ENCODE measurements around the gene CUX1. TPM values are rescaled to one million over a fixed set of nuclear protein-coding genes. Genes with fewer than 3 reads are reported as not detected.
A peak's percentile ranks its signal among the peaks of the same experiment; 100 is the strongest.

CUX1 gene
- total RNA-seq, 1 donor from 2014 or later: 101 TPM

DNA sequence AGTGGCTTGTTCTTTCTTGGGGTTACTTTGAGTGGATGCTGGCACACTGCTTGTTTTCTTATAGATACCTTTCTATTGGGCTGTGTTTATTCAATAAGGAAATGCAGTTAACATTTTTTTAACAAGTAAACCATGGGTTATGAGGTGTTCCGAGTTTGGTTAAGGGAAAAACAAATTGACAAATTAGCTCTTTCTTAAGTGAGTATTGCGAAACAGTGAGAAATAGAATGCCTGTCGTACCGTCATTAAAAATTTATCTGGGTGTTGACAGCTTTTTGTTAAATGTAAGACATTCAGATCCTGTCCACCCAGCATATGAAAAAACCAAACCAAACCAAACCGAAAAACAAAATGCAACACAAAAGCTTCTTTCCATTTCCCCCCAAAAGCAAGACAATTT is 6.2 kb downstream of the CUX1 start:
- DNase-seq (ENCODE audit: low spot score in 2 of 2): no peak
- no peaks in the 10 kb centered on the region for H3K9me3 ChIP-seq
- H3K4me3 ChIP-seq: peak overlapping the region in 1 of 2 donors; percentile 31
- TF ChIP-seq, protein P1, sequence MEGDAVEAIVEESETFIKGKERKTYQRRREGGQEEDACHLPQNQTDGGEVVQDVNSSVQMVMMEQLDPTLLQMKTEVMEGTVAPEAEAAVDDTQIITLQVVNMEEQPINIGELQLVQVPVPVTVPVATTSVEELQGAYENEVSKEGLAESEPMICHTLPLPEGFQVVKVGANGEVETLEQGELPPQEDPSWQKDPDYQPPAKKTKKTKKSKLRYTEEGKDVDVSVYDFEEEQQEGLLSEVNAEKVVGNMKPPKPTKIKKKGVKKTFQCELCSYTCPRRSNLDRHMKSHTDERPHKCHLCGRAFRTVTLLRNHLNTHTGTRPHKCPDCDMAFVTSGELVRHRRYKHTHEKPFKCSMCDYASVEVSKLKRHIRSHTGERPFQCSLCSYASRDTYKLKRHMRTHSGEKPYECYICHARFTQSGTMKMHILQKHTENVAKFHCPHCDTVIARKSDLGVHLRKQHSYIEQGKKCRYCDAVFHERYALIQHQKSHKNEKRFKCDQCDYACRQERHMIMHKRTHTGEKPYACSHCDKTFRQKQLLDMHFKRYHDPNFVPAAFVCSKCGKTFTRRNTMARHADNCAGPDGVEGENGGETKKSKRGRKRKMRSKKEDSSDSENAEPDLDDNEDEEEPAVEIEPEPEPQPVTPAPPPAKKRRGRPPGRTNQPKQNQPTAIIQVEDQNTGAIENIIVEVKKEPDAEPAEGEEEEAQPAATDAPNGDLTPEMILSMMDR (IDR thresholded peaks at IDR 0.05): no peak
- no peaks in the 10 kb centered on the region for H3K27me3 ChIP-seq
- peaks cover 3 to 31% of the 10 kb centered on the region in 2 donors for H3K4me1 ChIP-seq
- intact Hi-C loops (cut with DNase I): loop anchor here (2.0 kb wide), 1 partner anchor 33 kb away; no protein-coding TSS in a partner anchor
- peak overlapping the region; percentile 21 to 44 for H3K27ac ChIP-seq
- no peaks in the 10 kb centered on the region for H3K36me3 ChIP-seq

DNA sequence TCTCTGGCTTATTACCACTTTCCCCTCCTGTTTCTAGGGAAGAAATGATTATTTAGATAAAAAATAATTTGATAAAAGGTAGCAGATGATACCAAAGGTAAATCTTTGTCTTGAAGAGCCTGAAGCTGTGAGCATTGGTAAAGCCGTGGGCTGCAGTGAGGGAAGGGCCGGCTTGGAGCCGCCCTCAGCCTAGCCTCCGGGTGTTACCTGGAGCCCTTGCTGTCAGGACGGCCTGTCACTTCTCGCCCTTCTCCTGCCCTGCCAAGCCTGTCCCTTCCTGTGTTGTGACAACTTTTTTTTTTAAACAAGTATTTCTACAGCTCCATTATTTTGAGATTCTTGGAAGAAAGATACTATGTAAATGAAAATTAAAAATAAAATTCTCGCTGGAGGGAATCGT is 7.0 kb downstream of the CUX1 start:
- Histone ChIP-seq H3K36me3 (no peaks in the 10 kb centered on the region), H3K27ac (no peak overlapping the region), H3K9me3 (no peaks in the 10 kb centered on the region), H3K4me1 (peaks cover 3 to 32% of the 10 kb centered on the region in 2 donors), H3K27me3 (no peaks in the 10 kb centered on the region), H3K4me3 (no peak overlapping the region)
- intact Hi-C loops (cut with DNase I): no loop called here
- TF ChIP-seq, protein P1 (IDR thresholded peaks at IDR 0.05): no peak
- DNase-seq (ENCODE audit: low spot score in 2 of 2): no peak

DNA sequence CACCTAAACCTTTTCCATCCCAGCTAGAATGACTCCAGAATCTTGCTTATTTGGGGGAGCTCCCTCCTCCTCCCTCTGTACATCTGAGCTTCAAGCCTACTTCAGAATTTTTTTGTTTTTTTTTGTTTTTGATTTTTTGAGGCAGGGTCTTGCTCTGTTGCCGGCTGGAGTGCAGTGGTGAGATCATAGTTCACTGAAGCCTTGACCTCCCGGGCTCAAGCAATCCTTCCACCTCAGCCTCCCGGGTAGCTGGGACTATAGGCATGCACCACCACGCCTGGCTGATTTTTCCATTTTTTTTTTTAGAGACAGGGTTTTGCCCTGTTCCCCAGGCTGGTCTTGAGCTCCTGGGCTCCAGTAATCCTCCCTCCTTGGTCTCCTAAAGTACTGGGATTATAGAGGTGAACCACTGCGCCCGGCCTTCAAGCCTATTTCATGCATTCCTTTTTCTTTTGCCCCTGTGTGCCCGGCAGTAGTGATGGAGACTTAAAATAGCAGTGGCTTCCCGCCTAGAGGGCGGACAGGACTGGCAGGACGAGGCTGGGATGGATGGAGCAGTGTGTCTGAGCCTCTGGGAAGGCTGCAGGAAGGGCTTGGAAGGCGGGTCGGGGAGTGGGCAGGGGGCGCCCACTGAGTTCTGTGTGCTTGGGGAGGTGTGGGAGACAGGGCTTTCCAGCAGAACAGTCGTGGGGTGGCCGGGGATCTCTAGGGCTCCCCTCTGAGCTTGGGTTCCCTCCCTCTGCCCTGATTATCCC is 8.8 kb downstream of the CUX1 start:
- Histone ChIP-seq H3K4me3 (no peak overlapping the region), H3K27me3 (no peaks in the 10 kb centered on the region), H3K36me3 (no peaks in the 10 kb centered on the region), H3K4me1 (peaks cover 3 to 24% of the 10 kb centered on the region in 2 donors), H3K9me3 (no peaks in the 10 kb centered on the region), H3K27ac (no peak overlapping the region)
- TF ChIP-seq, protein P1 (IDR thresholded peaks at IDR 0.05): no peak
- peak in 1 of 2 donors; percentile 54 for DNase-seq (ENCODE audit: low spot score in 2 of 2)
- intact Hi-C loops (cut with DNase I): no loop called here

DNA sequence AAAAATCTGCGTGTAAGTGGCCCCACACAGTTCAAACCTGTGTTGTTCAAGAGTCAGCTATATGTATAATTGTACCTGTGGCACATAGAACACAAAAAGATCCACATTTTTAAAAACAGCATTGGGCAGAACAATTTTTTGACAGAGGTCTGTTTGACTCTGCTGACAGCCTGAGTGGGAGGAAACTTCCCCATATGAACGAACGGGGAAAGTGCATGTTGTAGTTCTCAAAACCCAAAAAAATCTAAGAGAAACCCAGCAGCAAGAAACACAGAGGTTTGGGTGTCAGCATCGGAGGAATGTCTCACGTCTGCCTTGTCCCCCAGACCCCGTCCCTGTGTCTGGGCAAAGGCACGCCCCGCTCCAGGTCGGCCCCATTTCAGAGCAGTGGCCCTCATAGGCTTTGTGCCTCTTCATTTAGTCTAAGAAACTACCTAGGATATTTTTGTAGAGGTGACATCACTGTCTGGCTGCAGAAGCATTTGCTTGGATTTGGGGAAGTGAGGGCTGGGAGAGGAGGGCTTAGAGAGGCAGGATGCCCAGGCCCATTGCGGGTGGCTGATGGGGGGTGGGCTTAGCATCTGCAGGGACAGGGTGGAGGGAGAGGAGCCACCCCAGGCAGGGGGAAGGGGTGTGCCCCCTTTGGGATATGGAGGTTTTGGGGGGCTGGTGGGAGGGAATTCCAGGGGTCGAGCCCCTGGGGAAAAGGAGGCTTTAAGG is 11.0 kb downstream of the CUX1 start:
- TF ChIP-seq, protein P1 (IDR thresholded peaks at IDR 0.05): no peak
- no peaks in the 10 kb centered on the region for H3K36me3 ChIP-seq
- intact Hi-C loops (cut with DNase I): no loop called here
- H3K27ac ChIP-seq: no peak overlapping the region
- H3K4me3 ChIP-seq: no peak overlapping the region
- H3K4me1 ChIP-seq: peaks cover 0 to 13% of the 10 kb centered on the region in 2 donors
- peak in 1 of 2 donors; percentile 42 for DNase-seq (ENCODE audit: low spot score in 2 of 2)
- no peaks in the 10 kb centered on the region for H3K9me3 ChIP-seq
- H3K27me3 ChIP-seq: no peaks in the 10 kb centered on the region

DNA sequence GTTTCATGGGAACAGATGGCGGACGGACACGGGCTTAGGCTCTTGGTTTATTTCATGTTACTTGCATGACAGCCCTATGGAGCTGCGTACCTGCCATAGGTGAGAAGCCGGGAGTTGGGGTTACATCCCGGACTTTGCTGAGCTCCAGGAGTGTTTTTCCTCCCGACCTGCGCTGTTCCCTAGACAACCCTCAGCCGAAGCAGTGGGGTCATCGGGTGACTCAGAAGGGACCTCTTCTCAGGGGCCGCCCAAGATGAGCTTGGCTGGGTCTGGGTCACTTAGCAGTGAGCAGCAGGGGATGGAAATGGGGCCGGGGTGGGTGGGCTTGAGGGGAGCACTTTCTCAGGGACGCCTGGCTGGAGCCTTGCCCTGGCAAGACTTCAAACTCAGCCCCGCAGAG is 11.9 kb downstream of the CUX1 start:
- no peak for DNase-seq (ENCODE audit: low spot score in 2 of 2)
- TF ChIP-seq, protein P1 (IDR thresholded peaks at IDR 0.05): no peak
- no peak overlapping the region for H3K27ac ChIP-seq
- intact Hi-C loops (cut with DNase I): no loop called here
- no peak overlapping the region for H3K4me3 ChIP-seq
- H3K27me3 ChIP-seq: no peaks in the 10 kb centered on the region
- peaks cover 0 to 13% of the 10 kb centered on the region in 2 donors for H3K4me1 ChIP-seq
- no peaks in the 10 kb centered on the region for H3K9me3 ChIP-seq
- no peaks in the 10 kb centered on the region for H3K36me3 ChIP-seq
